ENCODE measurements around the gene RBL2.
"Not testable (repeated sequence)": the region's sequence is repeated elsewhere in the genome, so short reads cannot be mapped to it uniquely, and the experiment has no call there.

DNA sequence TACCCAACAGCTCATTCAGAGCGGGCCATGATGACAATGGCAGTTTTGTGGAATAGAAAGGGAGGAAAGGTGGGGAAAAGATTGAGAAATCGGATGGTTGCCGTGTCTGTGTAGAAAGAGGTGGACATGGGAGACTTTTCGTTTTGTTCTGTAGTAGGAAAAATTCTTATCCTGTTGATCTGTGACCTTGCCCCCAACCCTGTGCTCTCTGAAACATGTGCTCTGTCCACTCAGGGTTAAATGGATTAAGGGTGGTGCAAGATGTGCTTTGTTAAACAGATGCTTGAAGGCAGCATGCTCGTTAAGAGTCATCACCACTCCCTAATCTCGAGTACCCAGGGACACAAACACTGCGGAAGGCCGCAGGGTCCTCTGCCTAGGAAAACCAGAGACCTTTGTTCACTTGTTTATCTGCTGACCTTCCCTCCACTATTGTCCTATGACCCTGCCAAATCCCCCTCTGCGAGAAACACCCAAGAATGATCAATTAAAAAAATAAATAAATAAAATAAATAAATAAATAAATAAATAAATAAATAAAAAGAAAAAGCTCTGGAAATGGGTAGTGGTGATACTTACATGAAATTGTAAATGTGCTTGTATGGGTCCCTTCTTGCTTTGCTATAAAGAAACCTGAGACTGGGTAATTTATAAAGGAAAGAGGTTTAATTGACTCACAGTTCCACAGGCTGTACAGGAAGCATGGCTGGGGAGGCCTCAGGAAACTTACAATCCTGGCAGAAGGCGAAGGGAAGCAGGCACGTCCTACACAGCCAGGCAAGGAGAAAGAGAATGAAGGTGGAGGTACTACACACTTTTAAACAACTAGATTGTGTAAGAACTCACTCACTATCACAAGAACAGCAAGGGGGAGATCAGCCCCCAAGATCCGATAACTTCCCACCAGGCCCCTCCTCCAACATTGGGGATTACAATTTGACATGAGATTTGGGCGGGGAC, 105.8 kb downstream of the RBL2 start:
- not testable (repeated sequence) for TF ChIP-seq ZMAT4 (CRISPR knock-in tag; IDR thresholded peaks at IDR 0.05); CTCF (IDR thresholded peaks at IDR 0.05); SMAD3 (CRISPR knock-in tag; IDR thresholded peaks at IDR 0.05; ENCODE audit: borderline replicate concordance); FOXK1 (CRISPR knock-in tag; IDR thresholded peaks at IDR 0.05); MAX (CRISPR knock-in tag; IDR thresholded peaks at IDR 0.05); SP1 (CRISPR knock-in tag; conservative IDR thresholded peaks at IDR 0.05); ZNF121 (CRISPR knock-in tag; IDR thresholded peaks at IDR 0.05); FOXP1 (CRISPR knock-in tag; IDR thresholded peaks at IDR 0.05; ENCODE audit: borderline replicate concordance)
- TF ChIP-seq, protein P1, sequence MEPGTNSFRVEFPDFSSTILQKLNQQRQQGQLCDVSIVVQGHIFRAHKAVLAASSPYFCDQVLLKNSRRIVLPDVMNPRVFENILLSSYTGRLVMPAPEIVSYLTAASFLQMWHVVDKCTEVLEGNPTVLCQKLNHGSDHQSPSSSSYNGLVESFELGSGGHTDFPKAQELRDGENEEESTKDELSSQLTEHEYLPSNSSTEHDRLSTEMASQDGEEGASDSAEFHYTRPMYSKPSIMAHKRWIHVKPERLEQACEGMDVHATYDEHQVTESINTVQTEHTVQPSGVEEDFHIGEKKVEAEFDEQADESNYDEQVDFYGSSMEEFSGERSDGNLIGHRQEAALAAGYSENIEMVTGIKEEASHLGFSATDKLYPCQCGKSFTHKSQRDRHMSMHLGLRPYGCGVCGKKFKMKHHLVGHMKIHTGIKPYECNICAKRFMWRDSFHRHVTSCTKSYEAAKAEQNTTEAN (CRISPR knock-in tag; IDR thresholded peaks at IDR 0.05): not testable (repeated sequence)
- TF ChIP-seq, protein P2, sequence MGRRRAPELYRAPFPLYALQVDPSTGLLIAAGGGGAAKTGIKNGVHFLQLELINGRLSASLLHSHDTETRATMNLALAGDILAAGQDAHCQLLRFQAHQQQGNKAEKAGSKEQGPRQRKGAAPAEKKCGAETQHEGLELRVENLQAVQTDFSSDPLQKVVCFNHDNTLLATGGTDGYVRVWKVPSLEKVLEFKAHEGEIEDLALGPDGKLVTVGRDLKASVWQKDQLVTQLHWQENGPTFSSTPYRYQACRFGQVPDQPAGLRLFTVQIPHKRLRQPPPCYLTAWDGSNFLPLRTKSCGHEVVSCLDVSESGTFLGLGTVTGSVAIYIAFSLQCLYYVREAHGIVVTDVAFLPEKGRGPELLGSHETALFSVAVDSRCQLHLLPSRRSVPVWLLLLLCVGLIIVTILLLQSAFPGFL (CRISPR knock-in tag; IDR thresholded peaks at IDR 0.05; ENCODE audit: borderline replicate concordance): not testable (repeated sequence)
- TF ChIP-seq, protein P3, sequence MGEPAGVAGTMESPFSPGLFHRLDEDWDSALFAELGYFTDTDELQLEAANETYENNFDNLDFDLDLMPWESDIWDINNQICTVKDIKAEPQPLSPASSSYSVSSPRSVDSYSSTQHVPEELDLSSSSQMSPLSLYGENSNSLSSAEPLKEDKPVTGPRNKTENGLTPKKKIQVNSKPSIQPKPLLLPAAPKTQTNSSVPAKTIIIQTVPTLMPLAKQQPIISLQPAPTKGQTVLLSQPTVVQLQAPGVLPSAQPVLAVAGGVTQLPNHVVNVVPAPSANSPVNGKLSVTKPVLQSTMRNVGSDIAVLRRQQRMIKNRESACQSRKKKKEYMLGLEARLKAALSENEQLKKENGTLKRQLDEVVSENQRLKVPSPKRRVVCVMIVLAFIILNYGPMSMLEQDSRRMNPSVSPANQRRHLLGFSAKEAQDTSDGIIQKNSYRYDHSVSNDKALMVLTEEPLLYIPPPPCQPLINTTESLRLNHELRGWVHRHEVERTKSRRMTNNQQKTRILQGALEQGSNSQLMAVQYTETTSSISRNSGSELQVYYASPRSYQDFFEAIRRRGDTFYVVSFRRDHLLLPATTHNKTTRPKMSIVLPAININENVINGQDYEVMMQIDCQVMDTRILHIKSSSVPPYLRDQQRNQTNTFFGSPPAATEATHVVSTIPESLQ (CRISPR knock-in tag; IDR thresholded peaks at IDR 0.05): not testable (repeated sequence)
